Measurements from ENCODE around the gene BARX2.
"Not testable (repeated sequence)": the region's sequence is repeated elsewhere in the genome, so short reads cannot be mapped to it uniquely, and the experiment has no call there.

Gene BARX2, protein sequence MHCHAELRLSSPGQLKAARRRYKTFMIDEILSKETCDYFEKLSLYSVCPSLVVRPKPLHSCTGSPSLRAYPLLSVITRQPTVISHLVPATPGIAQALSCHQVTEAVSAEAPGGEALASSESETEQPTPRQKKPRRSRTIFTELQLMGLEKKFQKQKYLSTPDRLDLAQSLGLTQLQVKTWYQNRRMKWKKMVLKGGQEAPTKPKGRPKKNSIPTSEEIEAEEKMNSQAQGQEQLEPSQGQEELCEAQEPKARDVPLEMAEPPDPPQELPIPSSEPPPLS

DNA sequence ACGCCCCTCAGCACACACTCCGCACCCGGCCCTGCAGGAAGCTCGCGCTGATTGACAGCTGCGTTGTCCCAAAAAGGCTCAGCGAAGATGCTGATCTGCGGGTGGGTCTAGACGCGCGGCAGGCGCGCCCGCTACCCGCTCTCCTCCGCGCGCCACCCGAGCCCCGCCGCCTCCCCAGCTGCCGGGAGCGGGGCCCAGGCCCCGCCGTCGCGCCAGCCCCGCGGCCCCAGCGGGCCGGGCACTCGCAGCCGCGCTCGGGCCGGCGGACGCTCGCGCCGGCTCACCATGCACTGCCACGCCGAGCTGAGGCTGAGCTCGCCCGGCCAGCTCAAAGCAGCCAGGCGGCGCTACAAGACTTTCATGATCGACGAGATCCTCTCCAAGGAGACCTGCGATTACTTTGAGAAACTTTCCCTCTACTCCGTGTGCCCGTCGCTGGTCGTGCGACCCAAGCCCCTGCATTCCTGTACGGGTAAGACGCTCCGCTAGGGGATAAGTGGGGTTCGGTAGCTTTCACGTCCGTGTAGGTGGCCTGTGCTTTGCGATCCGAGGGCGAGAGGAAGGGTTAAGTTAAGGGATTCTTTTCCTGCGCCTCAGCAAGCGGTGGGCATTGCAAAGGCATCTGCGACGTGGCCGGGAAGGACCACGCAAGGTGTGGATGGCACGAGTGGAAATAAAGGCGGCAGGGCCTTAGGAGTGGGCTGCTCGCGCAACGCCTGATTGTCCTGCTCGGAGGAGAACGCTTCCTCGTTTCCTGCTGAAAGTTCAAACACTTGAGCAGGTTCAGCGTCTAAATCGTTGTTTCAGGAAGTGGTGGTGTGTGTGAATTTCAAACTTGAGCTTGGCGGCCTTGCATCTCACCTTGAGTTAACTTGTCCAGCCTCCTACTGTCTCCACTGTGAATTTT lies at the start of gene BARX2:
BARX2 (plus strand) TSS at position 98 of the 907 bp plus-strand sequence; CDS start at position 286, 188 bp downstream.
- peak; percentile 50 for DNase-seq (ENCODE audit: low spot score)

DNA sequence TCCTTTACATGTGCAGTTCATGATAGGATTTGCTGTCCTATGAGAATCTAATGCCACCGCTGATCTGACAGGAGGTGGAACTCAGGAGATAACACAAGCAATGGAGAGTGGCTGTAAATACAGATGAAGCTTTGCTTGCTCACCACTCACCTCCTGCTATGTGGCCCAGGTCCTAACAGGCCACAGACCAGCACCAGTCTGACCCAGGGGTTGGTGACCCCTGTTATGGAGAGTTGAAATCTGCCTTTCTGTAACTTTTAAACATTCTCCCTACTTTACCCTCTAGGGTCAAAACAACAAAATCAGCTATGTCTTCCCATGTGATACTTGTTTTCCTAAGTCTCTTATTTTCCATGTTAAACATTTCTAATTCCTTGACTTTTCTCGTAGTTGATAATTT lies 48.7 kb upstream of the BARX2 start:
- DNase-seq (ENCODE audit: low spot score), result no peak

DNA sequence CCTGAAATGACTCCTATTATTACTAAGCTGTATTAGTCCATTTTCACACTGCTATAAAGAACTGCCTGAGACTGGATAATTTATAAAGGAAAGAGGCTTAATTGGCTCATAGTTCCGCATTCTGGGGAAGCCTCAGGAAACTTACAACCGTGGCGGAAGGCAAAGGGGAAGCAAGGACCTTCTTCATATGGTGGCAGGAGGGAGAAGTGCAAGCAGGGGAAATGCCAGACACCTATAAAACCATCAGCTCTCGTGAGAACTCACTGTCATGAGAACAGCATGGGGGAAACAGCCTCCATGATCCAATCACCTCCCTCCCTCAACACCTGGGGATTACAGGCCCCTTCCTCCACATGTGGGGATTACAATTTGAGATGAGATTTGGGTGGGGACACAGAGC lies 47.9 kb upstream of the BARX2 start:
- peak; percentile 31 for DNase-seq (ENCODE audit: low spot score)

DNA sequence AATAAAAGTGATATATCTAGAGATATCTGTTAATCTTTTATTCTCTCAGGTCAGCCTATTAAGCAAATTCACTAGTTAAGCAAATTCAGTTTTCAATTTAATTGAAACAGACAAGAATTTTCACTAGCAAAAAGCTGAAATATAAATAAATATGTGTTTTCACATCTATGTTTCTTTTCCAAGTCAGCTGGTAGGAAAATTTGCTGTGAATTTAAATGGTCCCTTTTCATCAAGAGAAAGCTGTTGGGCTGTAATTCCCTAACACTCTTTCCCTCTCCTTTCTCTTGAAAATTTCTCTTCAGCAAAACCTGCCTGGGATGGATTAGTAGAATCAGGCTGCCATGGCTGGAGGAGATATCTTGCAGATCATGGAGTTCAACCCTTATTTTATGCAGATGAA lies 46.9 kb upstream of the BARX2 start:
- no peak for DNase-seq (ENCODE audit: low spot score)

DNA sequence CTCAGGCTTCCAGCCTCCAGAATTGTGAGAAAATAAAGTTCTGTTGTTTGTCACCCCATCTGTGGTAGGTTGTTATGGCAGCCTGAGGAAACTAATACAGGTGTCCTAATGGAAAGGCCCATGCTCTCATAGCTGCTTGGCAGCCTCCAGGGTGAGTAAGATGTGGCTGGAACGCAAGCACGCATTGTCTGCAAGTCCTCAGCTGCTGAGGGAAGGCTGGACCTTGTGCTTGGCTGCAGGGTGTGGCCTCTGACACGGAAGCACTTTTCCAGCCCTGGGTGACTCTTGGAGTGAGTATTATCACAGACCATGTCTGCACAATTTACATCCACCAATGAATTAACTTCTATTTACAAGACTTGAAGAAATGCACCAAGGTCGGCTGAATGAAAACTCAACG lies 44.4 kb upstream of the BARX2 start:
- DNase-seq (ENCODE audit: low spot score), result no peak

DNA sequence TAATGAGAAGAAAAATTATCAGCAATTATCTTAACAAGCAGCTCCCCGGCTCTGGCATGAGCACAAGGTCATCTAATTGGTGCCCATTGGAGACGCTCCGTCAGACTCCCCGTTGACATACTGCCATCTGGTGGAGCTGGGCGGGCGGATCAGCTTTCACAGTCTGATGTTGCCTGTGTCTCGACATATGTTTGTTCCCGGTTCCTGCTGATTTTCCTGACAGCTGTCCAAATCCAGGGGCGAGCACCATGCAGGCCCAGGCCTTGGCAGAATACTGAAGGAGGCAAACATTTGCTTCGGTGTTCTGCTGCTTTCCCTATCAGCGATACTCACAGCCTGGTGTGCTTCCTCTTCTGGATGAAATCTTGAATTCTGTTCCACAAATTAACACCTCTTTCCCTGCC lies 43.8 kb upstream of the BARX2 start:
- DNase-seq (ENCODE audit: low spot score), result peak; percentile 85

DNA sequence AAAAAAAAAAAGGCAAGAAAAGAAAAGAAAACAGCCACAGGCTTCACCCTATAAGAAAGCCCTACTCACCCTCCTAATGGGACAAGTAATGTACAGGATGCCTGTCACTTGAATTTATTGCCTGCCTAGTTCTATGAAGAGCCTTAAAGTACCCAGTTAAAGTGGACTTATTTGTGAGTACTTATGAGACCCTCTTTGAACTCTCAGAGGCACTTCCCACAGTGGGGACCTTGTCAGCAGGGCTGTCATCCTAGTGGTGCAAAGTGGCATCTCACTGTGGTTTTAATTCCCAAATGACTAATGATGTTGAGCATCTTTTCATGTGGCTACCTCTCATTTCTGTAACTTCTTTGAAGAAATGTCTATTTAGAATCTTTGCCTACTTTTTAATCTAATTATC lies 41.8 kb upstream of the BARX2 start:
- DNase-seq (ENCODE audit: low spot score), result no peak

DNA sequence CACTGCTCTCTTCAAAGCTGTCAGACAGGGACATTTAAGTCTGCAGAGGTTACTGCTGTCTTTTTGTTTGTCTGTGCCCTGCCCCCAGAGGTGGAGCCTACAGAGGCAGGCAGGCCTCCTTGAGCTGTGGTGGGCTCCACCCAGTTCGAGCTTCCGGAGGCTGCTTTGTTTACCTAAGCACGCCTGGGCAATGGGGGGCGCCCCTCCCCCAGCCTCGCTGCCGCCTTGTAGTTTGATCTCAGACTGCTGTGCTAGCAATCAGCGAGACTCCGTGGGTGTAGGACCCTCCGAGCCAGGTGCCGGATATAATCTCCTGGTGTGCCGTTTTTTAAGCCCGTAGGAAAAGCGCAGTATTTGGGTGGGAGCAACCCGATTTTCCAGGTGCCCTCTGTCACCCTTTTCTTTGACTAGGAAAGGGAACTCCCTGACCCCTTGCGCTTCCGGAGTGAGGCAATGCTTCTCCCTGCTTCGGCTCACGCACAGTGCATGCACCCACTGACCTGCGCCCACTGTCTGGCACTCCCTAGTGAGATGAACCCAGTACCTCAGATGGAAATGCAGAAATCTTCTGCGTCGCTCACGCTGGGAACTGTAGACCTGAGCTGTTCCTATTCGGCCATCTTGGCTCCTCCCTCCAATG lies 31.2 kb upstream of the BARX2 start:
- not testable (repeated sequence) for DNase-seq (ENCODE audit: low spot score)

DNA sequence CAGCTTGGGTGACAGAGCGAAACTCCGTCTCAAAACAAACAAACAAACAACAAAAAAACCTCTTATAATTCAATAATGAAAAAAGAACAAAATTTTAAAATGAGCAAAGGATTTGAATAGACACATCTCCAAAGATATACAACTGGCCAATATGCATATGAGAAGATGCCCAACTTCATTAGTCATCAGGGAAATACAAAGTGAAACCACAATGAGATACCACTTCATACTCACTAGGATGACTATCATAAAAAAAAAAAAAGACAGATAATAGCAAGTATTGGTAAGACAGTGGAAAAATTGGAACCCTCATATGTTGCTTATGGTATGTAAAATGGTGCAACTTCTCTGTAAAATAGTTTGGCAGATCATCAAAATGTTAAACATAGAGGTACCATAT lies 28.7 kb upstream of the BARX2 start:
- no peak for DNase-seq (ENCODE audit: low spot score)

DNA sequence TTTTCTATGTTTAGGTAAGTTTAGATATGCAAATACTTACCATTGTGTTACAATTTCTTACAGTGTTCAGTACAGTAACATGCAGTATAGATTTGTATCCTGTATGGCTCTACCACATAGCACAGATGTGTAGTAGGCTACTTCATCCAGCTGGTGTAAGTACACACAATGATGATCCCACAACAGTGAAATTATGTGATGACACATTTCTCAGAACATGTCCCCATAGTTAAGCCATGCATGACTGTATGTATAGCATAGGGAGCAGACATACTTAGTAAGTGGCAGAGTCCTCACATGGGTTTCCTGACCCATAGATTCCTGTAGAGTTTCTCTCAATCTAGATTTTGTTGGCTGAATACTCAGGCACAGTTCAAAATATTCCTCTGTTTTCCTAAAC lies 26.8 kb upstream of the BARX2 start:
- no peak for DNase-seq (ENCODE audit: low spot score)

DNA sequence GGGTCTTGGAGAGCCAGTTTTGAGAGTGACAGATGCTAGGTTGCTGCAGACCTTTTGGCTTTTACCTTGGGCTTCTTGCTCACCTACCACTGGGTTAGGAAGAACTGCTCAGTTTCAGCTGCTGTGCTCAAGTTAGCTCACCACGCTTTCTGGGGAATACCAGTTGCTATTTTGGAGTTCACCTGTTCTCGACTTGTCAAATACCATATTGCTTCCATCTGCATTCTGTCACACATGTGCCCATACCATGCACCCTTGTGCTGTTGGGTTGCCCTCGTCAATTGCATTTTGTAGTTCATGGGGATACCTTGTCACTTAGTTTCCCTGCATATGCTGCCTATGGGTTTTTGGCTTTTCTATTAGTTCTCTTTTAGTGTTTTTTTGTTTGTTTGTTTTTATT lies 23.0 kb upstream of the BARX2 start:
- DNase-seq (ENCODE audit: low spot score), result no peak

DNA sequence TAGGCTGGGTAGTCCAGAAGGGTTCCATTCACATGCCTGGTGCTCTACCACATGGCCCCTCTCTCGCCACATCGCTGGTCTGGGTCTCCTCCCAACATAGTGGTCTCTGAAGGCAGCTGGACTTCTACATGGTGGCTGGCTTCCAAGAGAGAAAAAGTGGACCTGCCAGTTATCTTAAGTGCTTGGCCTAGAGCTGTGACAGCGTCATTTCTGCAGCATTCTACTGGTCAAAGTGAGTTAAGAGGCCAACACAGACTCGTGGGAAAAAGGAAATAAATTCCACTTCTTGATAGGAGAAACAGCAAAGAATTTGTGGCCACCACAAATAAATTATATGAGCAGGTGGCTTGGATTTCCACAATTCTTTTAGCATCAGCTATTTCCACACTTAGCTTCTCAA lies 21.0 kb upstream of the BARX2 start:
- no peak for DNase-seq (ENCODE audit: low spot score)

DNA sequence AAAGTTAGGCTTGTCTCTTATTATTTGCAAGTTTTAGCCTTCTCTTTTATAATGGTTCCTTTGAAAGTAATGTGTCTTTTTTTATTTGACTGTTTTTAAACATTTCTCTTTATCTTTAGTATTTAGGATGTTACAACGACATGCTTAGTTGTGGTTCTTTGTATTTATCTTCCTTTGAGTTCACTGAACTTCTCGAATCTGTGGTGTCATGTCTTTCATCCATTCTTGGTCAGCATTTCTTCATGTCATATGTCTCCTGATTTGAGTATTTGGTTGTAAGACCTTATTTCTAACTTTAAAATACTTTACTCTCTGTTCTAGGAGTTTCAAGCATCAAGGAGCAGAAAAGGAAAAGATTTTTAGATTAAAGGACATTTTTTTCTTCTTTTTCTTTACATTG lies 15.9 kb upstream of the BARX2 start:
- DNase-seq (ENCODE audit: low spot score), result no peak

DNA sequence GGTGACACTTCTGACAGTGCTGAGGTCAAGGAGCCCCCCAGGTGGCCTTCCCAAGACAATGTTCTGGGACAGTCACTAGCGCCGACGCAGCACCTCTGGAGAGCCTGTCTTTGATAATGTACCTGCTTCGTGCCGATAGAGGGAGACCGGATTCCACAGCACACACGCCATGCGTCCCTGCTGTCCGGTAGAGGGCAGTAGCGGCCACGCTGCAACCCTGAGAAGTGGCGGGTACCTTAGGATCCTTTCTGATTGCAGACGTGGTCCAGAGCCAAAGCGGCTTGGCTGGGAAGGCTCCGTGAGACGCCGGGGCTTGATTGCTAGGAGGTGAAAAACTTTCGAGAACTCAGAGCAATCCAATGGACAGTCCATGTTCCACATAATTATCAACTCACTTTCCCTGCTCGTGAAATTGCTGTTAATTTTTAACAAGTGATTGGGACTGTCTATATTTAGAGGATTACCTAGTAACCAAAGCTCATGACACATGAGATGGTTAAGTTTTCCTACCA lies 11.4 kb upstream of the BARX2 start:
- peak; percentile 74 for DNase-seq (ENCODE audit: low spot score)

DNA sequence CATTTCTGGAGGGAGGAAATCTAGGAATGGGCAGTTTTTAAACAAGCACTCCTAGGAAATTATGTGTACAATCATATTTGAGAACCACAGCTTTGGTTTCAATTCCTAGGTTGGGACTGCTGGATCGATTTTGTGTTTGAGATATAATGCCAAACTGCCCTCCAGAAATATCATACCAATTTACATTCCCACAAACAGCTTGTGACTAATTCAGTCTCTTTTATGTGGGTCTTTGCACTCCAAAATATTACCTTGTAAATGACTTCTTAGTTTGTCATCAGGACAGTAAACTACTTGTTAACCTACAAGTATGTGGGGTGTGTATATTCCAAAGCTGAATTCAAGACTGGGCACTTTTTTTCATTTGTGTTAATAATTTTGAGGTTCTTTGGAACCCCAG lies 9.8 kb upstream of the BARX2 start:
- no peak for DNase-seq (ENCODE audit: low spot score)

DNA sequence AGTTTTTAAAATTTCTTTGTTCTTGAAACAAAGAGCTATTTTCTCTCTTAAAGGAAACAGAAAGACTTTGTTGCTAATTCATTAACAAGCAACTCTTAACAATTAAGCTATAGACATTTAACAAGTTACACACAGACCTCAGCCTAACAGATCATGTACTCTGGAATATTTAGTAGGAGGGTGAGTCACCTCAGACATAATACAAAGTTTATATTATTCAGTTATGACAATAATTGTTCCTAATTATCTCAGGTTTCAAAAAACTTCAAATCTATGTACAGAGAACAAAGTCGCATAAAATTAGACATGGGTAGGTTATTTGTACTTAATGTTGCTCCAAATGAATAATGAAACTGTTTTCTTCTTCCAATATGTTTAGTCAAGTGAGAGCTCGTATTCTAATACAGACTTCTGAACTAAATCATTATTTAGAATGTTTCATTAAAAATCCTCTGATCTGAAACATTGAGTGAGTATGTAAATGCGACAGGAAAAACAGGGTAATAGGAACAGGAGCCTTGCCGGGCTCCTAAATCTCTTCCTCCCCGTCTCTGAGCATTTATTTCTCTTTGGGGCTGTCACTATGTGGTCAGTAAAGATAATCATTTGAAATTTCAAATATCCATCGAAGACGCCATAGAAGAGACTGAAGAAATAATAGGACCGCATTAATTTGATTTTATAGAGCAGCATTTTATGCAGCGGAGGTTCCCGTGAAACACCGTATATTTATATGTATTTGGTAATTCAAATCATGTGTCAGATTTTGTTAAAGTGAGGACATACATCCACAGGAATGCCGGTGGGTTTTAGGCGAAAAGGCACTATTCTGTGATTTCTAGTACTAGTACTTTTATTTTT lies 8.7 kb upstream of the BARX2 start:
- no peak for DNase-seq (ENCODE audit: low spot score)

DNA sequence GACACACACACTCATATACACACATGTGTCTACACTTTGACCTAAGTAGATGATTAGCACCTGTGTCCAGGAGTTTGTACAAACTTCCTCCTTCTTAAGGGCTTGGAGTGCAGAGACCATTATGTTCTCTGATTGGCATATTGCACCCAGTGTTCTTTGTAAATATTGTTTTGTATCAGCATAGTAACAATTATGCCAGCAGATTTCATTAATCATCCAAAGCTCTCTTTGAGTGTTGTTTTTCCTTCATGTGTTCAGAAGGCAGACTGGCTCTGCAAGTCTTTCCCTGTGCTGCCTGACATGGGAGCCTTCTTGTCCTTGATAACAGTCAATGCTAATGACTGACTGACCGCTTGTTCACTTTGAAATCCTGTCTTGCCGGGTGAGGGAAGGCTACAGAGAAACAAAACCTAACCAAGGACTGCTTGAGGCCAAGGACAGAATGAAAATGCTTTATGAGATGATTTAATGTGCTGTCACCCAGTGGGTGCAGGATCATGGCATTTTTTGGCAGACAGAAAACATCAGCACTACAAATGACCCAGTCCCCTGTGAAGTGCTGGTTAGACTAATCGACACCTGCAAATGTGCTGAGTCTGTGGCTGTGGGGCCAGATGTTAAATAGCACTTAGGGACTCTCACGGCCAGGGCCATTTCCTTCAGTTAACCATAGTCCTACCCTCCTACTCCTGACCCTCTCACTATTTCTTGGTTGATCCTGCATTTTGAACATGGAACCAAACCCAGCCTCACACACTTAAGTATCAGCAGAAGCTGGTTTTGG lies 6.6 kb upstream of the BARX2 start:
- no peak for DNase-seq (ENCODE audit: low spot score)

DNA sequence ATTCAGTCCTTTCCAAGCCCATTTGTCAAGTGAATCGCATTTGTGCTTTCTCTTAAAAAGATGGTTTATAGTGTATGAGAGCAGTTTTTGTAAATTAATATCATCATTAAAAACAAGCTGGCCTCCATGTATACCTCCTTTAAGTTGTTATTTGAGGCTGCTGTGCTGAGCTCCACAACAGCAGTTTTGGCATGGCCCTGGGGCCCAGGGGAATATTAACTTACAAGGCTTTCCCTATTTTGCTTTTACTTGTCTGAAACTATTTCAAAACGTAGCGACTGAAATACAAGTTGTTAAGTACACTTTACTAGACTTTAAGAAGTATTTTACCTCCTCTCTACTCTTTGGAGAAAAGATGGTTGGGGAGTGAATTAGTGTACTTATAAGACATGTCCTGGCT lies 4.9 kb upstream of the BARX2 start:
- DNase-seq (ENCODE audit: low spot score), result no peak

DNA sequence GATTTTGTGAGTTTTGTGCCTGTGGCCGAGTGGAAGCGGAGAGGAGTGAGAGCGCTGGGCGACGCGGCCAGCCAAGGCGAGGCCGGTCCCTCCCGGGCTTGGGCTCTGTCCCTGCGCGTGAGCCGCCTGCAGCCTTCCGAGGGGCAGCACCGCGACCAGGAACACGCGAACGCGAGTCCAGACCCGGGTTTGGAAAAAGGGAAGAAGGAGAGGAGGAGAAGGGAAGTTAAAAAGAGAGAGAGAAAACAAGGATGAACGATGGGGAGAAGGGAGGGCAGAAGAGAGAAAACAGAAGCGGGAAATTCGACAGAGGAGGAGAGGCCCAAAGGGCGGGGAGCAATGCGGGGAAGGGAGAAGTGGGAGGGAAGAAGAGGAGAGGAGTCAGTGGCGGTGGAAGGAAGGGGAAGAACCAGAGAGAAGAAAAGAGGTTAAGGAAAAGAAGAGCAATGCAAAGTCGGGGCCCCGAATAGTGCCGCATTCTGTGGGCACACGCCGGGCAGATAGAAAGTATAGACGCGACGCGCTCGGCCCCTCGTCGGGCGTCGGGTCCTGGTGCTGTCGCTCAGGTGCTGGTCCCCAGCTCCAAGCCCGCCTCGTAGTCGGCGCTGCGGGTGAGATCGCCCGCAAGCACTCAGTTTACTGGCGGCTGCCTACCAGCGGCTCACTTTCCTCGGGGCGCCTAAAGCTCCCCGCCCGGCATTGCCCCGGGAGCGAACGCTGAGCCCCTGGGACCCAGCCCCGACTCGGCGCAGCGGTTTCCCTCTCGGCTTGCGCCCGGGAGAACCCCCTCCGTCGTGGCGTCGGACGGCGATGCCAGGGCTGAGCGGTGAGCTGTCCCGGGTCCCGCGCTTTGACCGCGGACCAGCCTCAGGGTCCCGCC lies 2.8 kb upstream of the BARX2 start:
- DNase-seq (ENCODE audit: low spot score), result no peak

DNA sequence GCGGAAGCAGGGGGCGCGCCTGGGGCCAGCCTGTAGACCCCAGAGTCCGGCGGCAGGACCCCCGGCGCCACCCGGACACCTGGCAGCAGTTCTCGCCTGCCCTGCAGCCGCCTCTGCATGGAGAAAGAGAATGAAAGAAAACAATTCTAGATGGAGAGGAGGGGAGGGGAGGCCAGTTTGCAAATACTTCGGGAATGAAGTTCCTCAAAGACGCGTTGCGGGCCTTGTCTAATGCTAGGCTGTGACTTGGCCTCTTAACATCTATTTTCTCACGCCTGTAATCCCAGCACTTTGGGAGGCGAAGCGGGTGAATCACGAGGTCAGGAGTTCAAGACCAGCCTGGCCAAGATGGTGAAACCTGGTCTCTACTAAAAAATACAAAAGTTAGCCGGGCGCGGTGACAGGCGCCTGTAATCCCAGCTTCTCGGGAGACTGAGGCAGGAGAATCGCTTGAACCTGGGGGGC lies 2.1 kb upstream of the BARX2 start:
- no peak for DNase-seq (ENCODE audit: low spot score)
